ENCODE data around the gene AGBL3. TPM values are rescaled to one million over a fixed set of nuclear protein-coding genes. Genes with fewer than 3 reads are reported as not detected.

Gene AGBL3
- total RNA-seq (10 to 100 TPM; 10.0 to 21.6 TPM), polyA plus RNA-seq (ENCODE audit: insufficient read depth, low read depth, low replicate concordance) (13.9 TPM)
- long read RNA-seq, donor 1, result 0 reads
- long read RNA-seq, donor 2, result 0 reads

GRCh38 chr7:134986363-134987251, at the start of gene AGBL3:
AGBL3 (plus strand) TSS chr7:134986508; CDS start chr7:134987934, 1,426 bp downstream.
- no peaks in the 10 kb centered on the region for H3K4me1 ChIP-seq
- intact Hi-C loops (cut with DNase I; ENCODE audit: low total_unique reads), result loop anchor here (10.0 kb wide), 1 partner anchor 178 kb away; no protein-coding TSS in a partner anchor
- TF ChIP-seq, protein P1, sequence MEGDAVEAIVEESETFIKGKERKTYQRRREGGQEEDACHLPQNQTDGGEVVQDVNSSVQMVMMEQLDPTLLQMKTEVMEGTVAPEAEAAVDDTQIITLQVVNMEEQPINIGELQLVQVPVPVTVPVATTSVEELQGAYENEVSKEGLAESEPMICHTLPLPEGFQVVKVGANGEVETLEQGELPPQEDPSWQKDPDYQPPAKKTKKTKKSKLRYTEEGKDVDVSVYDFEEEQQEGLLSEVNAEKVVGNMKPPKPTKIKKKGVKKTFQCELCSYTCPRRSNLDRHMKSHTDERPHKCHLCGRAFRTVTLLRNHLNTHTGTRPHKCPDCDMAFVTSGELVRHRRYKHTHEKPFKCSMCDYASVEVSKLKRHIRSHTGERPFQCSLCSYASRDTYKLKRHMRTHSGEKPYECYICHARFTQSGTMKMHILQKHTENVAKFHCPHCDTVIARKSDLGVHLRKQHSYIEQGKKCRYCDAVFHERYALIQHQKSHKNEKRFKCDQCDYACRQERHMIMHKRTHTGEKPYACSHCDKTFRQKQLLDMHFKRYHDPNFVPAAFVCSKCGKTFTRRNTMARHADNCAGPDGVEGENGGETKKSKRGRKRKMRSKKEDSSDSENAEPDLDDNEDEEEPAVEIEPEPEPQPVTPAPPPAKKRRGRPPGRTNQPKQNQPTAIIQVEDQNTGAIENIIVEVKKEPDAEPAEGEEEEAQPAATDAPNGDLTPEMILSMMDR (IDR thresholded peaks at IDR 0.05), result peak; percentile 65 to 66 (median 65)
- no peak for TF ChIP-seq POLR2A (IDR thresholded peaks at IDR 0.05)
- DNase-seq, result peak; percentile 99
- no peaks in the 10 kb centered on the region for H3K27me3 ChIP-seq
- WGBS, 2 donors, result 1 to 2% methylated on average over 12 to 43 of the region's 70 CpGs
- peak within 1 kb of the TSS; percentile 89 to 92 for H3K27ac ChIP-seq
- no peaks in the 10 kb centered on the region for H3K9me3 ChIP-seq
- no peaks in the 10 kb centered on the region for H3K36me3 ChIP-seq (ENCODE audit: low read depth, missing control alignments)
- peak within 1 kb of the TSS; percentile 74 to 82 for H3K4me3 ChIP-seq

DNA sequence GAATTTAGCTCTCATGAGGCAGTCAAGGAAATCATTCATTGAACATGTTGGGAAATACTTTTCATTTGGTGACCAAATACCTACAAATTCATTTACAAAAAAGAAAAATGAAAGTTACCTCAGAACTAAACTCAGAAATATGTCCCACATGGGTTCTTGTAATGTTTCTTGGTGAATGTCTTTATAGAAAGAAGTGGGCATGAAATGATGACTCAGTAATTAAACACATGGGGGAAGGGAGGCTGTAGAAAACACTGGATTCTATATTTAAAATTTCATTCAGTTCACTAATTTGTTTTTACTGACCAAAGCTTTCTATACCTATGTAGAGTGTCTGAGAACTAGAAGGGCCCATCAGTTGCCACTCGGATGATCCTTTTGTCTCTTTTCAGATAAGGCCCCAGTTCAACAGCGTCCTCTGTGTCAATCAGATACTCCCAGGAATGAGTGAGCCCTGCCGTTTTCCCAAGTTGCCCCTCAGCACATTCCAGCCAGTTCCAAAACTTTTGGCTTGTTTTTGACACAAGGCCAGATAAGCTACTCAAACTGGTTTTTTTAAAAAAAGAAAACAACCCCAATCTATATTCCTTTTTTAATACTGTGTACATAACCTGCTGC, 49.3 kb upstream of the AGBL3 start:
- H3K4me3 ChIP-seq, result no peak overlapping the region
- no peaks in the 10 kb centered on the region for H3K4me1 ChIP-seq
- DNase-seq, result no peak
- 39 to 67% methylated on average over 3 of the region's 3 CpGs for WGBS, 2 donors
- H3K36me3 ChIP-seq (ENCODE audit: low read depth, missing control alignments), result no peaks in the 10 kb centered on the region
- TF ChIP-seq, protein P1 (IDR thresholded peaks at IDR 0.05), result no peak
- H3K9me3 ChIP-seq, result no peaks in the 10 kb centered on the region
- intact Hi-C loops (cut with DNase I; ENCODE audit: low total_unique reads), result no loop called here
- no peak overlapping the region for H3K27ac ChIP-seq
- H3K27me3 ChIP-seq, result no peaks in the 10 kb centered on the region

DNA sequence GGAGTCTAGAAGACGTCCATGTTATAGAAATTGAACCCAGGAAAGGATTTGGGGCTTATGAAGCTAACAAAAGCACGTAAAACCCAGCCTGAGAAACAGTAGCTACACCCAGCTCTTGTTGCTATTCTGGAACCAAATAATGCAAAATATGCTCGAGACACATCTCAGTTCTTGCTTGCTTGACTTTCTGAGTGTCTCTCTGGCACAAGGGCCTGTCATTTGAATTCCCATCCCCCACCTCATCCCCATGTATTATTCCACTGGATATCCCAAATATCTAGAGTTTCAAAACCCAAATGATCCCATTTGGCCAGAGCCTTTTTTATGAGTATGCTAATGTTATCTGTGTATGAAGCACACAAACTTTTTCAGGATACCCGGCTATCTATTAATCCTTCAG, 48.2 kb upstream of the AGBL3 start:
- Histone ChIP-seq H3K4me1 (no peaks in the 10 kb centered on the region), H3K27me3 (no peaks in the 10 kb centered on the region), H3K4me3 (no peak overlapping the region), H3K27ac (no peak overlapping the region), H3K36me3 (ENCODE audit: low read depth, missing control alignments) (no peaks in the 10 kb centered on the region), H3K9me3 (no peaks in the 10 kb centered on the region)
- no peak for TF ChIP-seq POLR2A (IDR thresholded peaks at IDR 0.05)
- TF ChIP-seq, protein P1 (IDR thresholded peaks at IDR 0.05), result no peak
- intact Hi-C loops (cut with DNase I; ENCODE audit: low total_unique reads), result no loop called here
- 72 to 90% methylated on average over 4 of the region's 4 CpGs for WGBS, 2 donors
- DNase-seq, result no peak

- Histone ChIP-seq H3K4me3 (no peak overlapping the region), H3K9me3 (no peaks in the 10 kb centered on the region), H3K4me1 (no peaks in the 10 kb centered on the region), H3K27me3 (no peaks in the 10 kb centered on the region), H3K36me3 (ENCODE audit: low read depth, missing control alignments) (no peaks in the 10 kb centered on the region), H3K27ac (no peak overlapping the region)
- 75 to 97% methylated on average over 4 of the region's 4 CpGs for WGBS, 2 donors
- DNase-seq, result no peak
- no peak for TF ChIP-seq POLR2A (IDR thresholded peaks at IDR 0.05)
- TF ChIP-seq, protein P1 (IDR thresholded peaks at IDR 0.05), result no peak
- intact Hi-C loops (cut with DNase I; ENCODE audit: low total_unique reads), result no loop called here
Observed at GRCh38 chr7:134939136-134939535, 47.2 kb upstream of the AGBL3 start.
